K562 (cell line): Measurements from ENCODE around the gene LMNTD2. TPM values are rescaled to one million over a fixed set of nuclear protein-coding genes. Genes with fewer than 3 reads are reported as not detected.

Experiments
- BRF1 ChIP-seq: IDR thresholded peaks from 3 replicates; pipeline ENCODE4 v1.6.1; 2011; ENCODE audit warnings: borderline replicate concordance, mild to moderate bottlenecking; ENCODE audit not compliant: insufficient read length; ENCODE audit errors: extremely low read depth
- CCNT2 ChIP-seq: IDR thresholded peaks from 2 replicates; pipeline ENCODE4 v1.6.1; 2011; ENCODE audit warnings: borderline replicate concordance, low read depth, mild to moderate bottlenecking, moderate library complexity, mixed read lengths, low read length; ENCODE audit not compliant: insufficient read length; ENCODE audit errors: extremely low read depth
- E2F3 ChIP-seq: fragments of 250-450 bp; sonication (Bioruptor Pico); IDR thresholded peaks from 2 replicates; pipeline ENCODE4 v1.4.0; 2020; ENCODE audit warnings: mild to moderate bottlenecking
- MBD2 ChIP-seq: sonication (generic); IDR thresholded peaks from 2 replicates; pipeline ENCODE4 v1.6.1; 2016; ENCODE audit warnings: low read depth, borderline replicate concordance
- MYBL2 ChIP-seq, 2 experiments: fragments of 450-650 bp in 1 of 2; sonication (generic) in 1 of 2; formaldehyde crosslinking in 1 of 2; IDR thresholded peaks; 2 replicates each; pipeline versions ENCODE4 v1.6.1 to v1.8.1; 2017 to 2022; ENCODE audit warnings: borderline replicate concordance in 1 of 2, inconsistent platforms in 1 of 2, low read depth in 1 of 2, mild to moderate bottlenecking in 1 of 2, missing genetic modification reagents in 1 of 2, moderate library complexity in 1 of 2
- NFE2 ChIP-seq: IDR thresholded peaks from 2 replicates; pipeline ENCODE4 v1.6.1; 2014; ENCODE audit warnings: antibody characterized with exemption, low read depth
- TAF7 ChIP-seq: fragments of 450-650 bp; IDR thresholded peaks from 2 replicates; pipeline ENCODE4 v1.6.1; 2016; ENCODE audit warnings: missing genetic modification characterization, missing compliant biosample characterization
- ZNF282 ChIP-seq: sonication (generic); formaldehyde crosslinking; IDR thresholded peaks from 2 replicates; pipeline ENCODE4 v1.8.1; 2023; ENCODE audit warnings: missing genetic modification reagents
- ZNF717 ChIP-seq: fragments of 250-450 bp; sonication (Bioruptor Pico); IDR thresholded peaks from 2 replicates; pipeline ENCODE4 v1.5.0; 2021
- polyA plus RNA-seq, 8 experiments: library from polyadenylated mRNA; depleted of rRNA in 4 of 8; stranded (reverse) in 5 of 8; unstranded in 3 of 8; fragments of >200 nt; fragmentation: Nextera tagmentation in 2 of 8; fragmentation: Illumina TruSeq in 1 of 8; extraction: Ambion mirVana in 2 of 8; extraction: Trizol in 1 of 8; gene quantifications; 2 replicates each; pipeline versions ENCODE4 v1.2.1 to v1.2.3, GENCODE V29; 2011 to 2014; ENCODE audit warnings: inconsistent platforms in 1 of 8, missing spikeins in 1 of 8
- total RNA-seq, 7 experiments: library from RNA; depleted of rRNA in 6 of 7; stranded (reverse); fragments of >200 nt in 6 of 7; fragmentation: Illumina TruSeq in 2 of 7; extraction: Trizol in 2 of 7; gene quantifications; 2 replicates each; pipeline versions ENCODE4 v1.2.1 to v1.2.3, GENCODE V29; 2011 to 2021; ENCODE audit warnings: low replicate concordance in 1 of 7
- TF ChIP-seq, protein P1 (sequence below): fragments of 250-450 bp; sonication (Bioruptor Pico); IDR thresholded peaks from 2 replicates; pipeline ENCODE4 v1.8.0; 2021; ENCODE audit warnings: borderline replicate concordance, mild to moderate bottlenecking, moderate library complexity; ENCODE audit not compliant: poor library complexity, severe bottlenecking
- TF ChIP-seq, protein P2 (sequence below), 2 experiments: fragments of 450-650 bp in 1 of 2; sonication (generic) in 1 of 2; formaldehyde crosslinking in 1 of 2; IDR thresholded peaks; 2 replicates each; pipeline versions ENCODE4 v1.7.1 to v1.9.0; 2016 to 2022; ENCODE audit warnings: inconsistent platforms in 1 of 2, mild to moderate bottlenecking in 1 of 2, missing genetic modification reagents in 1 of 2
- TF ChIP-seq, protein P3 (sequence below): fragments of 450-650 bp; formaldehyde crosslinking; IDR thresholded peaks from 2 replicates; pipeline ENCODE4 v1.4.0; 2022; ENCODE audit warnings: mild to moderate bottlenecking, moderate library complexity
- TF ChIP-seq, protein P4 (sequence below): conservative IDR thresholded peaks from 2 replicates; pipeline ENCODE4 v1.6.1; 2011; ENCODE audit warnings: low read depth, mild to moderate bottlenecking, low read length; ENCODE audit not compliant: control insufficient read depth

LMNTD2 gene
- total and polyA plus RNA-seq, 9 of the 15 experiments (the other 6 are each of a cell fraction or from before 2014, with no cell fraction given) = 0.48 to 4.2 (median 1.5) TPM; not detected in 3

DNA sequence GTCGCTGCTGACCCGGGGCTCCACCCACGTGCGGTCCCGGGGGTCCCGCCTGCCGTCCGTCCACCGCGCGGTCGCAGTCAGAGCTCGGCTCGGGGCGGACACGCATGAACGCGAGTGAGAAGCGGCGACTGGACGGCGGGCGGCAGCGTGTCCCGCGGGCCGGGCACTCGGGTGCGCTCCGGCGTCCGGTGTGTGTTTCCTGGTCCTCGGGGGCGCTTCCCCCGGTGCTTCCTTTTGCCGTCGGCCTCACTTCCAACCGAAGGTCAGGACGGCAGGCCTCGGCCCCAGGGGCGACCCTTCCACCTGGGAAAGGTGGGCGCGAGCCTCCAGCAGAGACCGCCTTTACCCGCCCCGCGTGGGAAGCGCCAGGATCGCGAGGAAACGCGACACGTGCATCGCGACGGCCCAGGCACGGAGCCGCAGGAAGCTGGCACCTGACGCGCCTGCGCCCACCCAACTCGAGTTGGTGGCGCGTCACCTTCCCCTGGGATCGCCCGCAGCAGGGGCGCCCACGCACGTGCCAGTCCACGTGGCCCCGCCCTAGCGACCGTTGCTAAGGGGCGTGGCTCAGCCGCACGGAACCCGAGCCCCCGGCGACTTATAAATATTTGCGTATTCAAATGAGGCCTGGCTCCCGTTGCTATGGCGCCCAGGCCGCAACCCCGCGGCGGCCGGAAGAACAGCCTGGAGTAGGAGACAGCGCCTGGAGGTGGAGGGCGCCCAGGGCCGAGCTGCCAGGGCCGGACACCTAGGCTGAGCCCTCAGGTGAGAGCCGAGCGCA, 23.5 kb downstream of the LMNTD2 start, which contains the start of gene LRRC56 (continued):
- TF ChIP-seq TAF7 (tag) (no peak), NFE2 (no peak), ZNF282 (CRISPR knock-in tag) (no peak), BRF1 (no peak), MBD2 (peak; percentile 78; the same call in 1 of the 2 replicates), ZNF717 (CRISPR knock-in tag) (no peak), E2F3 (CRISPR knock-in tag) (no peak), MYBL2 (IDR thresholded peaks at IDR 0.05; ENCODE audit: low read depth) (no peak), MYBL2 (CRISPR knock-in tag; IDR thresholded peaks at IDR 0.05; ENCODE audit: borderline replicate concordance) (no peak), CCNT2 (peak; percentile 58)
- TF ChIP-seq, protein P1, sequence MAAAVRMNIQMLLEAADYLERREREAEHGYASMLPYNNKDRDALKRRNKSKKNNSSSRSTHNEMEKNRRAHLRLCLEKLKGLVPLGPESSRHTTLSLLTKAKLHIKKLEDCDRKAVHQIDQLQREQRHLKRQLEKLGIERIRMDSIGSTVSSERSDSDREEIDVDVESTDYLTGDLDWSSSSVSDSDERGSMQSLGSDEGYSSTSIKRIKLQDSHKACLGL (CRISPR knock-in tag) = no peak
- TF ChIP-seq, protein P2, sequence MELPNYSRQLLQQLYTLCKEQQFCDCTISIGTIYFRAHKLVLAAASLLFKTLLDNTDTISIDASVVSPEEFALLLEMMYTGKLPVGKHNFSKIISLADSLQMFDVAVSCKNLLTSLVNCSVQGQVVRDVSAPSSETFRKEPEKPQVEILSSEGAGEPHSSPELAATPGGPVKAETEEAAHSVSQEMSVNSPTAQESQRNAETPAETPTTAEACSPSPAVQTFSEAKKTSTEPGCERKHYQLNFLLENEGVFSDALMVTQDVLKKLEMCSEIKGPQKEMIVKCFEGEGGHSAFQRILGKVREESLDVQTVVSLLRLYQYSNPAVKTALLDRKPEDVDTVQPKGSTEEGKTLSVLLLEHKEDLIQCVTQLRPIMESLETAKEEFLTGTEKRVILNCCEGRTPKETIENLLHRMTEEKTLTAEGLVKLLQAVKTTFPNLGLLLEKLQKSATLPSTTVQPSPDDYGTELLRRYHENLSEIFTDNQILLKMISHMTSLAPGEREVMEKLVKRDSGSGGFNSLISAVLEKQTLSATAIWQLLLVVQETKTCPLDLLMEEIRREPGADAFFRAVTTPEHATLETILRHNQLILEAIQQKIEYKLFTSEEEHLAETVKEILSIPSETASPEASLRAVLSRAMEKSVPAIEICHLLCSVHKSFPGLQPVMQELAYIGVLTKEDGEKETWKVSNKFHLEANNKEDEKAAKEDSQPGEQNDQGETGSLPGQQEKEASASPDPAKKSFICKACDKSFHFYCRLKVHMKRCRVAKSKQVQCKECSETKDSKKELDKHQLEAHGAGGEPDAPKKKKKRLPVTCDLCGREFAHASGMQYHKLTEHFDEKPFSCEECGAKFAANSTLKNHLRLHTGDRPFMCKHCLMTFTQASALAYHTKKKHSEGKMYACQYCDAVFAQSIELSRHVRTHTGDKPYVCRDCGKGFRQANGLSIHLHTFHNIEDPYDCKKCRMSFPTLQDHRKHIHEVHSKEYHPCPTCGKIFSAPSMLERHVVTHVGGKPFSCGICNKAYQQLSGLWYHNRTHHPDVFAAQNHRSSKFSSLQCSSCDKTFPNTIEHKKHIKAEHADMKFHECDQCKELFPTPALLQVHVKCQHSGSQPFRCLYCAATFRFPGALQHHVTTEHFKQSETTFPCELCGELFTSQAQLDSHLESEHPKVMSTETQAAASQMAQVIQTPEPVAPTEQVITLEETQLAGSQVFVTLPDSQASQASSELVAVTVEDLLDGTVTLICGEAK (IDR thresholded peaks at IDR 0.05) = 0 out of 2 replicates have a peak, but pooled peaks have one; percentile 44
- TF ChIP-seq, protein P2 (CRISPR knock-in tag; IDR thresholded peaks at IDR 0.05) = no peak
- TF ChIP-seq, protein P3, sequence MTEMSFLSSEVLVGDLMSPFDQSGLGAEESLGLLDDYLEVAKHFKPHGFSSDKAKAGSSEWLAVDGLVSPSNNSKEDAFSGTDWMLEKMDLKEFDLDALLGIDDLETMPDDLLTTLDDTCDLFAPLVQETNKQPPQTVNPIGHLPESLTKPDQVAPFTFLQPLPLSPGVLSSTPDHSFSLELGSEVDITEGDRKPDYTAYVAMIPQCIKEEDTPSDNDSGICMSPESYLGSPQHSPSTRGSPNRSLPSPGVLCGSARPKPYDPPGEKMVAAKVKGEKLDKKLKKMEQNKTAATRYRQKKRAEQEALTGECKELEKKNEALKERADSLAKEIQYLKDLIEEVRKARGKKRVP (CRISPR knock-in tag) = no peak
- TF ChIP-seq, protein P4, sequence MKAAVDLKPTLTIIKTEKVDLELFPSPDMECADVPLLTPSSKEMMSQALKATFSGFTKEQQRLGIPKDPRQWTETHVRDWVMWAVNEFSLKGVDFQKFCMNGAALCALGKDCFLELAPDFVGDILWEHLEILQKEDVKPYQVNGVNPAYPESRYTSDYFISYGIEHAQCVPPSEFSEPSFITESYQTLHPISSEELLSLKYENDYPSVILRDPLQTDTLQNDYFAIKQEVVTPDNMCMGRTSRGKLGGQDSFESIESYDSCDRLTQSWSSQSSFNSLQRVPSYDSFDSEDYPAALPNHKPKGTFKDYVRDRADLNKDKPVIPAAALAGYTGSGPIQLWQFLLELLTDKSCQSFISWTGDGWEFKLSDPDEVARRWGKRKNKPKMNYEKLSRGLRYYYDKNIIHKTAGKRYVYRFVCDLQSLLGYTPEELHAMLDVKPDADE = peak; percentile 55; the same call in 1 of the 2 replicates
